Renal pelvis (tissue), 4 donors: ENCODE measurements around the gene ARID3A. TPM values are rescaled to one million over a fixed set of nuclear protein-coding genes. Genes with fewer than 3 reads are reported as not detected.
A peak's percentile ranks its signal among the peaks of the same experiment; 100 is the strongest.
"Not testable (repeated sequence)": the region's sequence is repeated elsewhere in the genome, so short reads cannot be mapped to it uniquely, and the experiment has no call there.

Experiments
- DNase-seq: peaks from one replicate; pipeline ENCODE4 v3.0.0-alpha.2; 2013
- polyA plus RNA-seq, 3 donors: library from polyadenylated mRNA; unstranded; fragments of 120-200 nt; gene quantifications; one replicate each; pipeline ENCODE4 v1.2.1, GENCODE V29; 2013; ENCODE audit not compliant: insufficient read length in 3 of 3

The ARID3A gene
- polyA plus RNA-seq, 3 donors, result 25.3 to 38.8 (median 31.6) TPM

DNA sequence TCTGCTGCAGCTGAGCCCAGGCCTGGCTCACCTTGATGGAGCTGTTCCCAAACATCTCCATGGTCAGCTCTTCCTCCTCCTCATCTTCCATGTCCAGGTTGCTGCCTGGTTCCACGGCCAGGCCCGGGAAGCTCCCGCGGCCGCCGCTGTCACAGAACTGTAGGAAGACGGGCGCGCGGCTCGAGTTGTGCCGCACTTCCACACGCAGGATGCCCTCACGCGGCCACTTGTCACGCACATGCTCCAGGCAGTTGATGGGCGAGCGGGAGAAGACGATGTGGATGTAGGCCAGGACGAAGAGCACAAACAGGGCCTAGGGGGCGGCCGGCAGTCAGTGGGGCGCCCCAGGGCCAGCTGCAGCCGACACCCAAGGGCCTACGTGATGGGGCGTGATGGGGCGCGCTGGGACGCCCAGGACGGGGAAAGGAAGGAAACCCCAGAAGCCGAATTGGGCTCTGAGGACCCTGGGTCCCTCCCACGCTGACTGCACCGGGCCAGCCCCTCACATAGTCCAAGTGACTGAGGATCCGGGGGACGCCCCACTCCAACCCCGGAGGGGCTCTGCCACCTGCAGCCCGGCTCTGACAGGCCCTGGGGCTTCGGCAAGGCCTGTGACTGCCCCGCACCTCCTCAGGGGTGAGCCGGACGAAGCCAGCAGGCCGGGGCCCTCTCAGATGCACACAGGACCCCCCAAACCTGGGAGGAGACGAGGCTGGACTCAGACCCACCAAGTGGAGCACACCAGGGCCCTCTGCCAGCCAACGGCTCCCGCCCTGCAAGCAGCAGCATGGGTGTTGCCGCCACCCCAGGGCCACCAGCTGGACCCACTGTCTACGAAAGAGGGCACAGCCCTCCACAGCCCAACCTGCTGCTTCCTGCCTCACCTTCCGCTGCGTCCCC, 88.6 kb downstream of the ARID3A start:
- DNase-seq, result no peak

DNA sequence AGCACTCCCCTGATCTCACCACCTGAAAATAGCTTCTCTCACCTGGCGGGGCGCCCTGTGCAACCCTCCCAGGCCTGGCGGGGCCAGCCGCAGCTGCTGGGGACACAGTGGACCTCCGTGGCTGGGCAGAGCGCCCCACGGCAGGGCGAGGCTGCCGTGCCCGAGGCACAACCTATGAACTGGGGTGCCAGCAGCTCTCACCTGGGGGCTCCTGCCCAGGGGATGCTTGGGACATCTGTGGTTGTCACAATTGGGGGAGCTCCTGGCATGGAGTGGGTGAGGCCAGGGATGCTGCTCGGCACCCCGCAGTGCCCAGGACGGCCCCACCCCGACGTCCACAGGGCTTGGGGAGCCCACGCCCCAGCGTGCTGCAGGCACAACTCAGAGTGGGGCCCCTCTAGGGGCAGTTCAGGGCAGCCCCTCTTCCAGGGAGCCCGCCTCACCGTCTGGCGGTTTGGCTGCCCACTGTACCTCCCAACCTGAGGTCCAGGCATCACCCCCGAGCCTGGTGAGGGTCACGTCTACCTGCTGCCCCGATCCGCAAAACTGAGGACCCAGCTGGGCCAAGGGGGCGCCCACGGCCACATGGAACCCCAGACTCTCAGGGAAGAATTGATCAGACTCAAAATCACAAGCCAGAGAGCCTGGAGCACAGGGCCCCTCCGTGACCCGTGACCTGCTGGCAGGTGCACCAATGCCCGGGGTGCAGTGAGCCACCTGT, 89.4 kb downstream of the ARID3A start:
- no peak for DNase-seq

- DNase-seq, result no peak
Observed at GRCh38 chr19:1015782-1016646, 90.2 kb downstream of the ARID3A start.

- no peak for DNase-seq
Observed at GRCh38 chr19:1016647-1017114, 90.8 kb downstream of the ARID3A start.

DNA sequence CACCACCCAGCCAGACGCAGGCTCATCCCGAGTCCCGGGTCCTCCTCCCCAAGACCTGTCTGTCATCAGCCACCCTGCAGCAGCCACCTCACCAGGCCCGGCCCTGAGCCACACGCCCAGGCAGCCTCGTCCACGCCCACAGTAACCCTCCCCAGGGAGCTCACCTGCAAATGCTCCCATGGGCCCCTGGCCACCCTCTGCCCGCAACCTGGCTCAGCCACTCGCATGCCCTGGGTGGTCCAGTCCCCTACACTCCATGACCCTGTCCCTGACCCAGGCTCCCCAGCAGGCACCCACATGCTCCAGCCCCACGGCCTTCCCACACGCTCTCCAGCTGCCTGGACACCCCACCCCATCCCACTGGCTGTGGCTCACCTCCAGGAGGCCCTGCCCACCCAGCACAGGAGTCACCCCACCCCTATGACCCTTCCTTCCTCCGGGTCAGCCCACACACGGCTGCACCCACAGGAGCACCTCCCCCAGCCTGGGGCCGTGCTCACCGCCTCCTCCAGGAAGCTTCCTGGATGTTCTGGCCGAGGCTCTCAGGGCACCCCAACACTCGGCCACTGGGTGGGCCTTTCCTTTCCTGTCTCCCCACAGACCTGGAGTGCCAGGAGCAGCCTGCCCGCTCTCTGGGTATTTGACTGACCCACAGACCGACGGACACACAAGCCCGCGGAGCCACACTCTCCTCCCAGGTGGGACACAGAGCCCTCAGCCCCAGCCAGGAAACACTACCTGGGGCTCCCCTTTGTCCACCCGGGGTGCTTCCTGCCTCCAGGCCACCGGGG, 91.5 kb downstream of the ARID3A start:
- no peak for DNase-seq

DNA sequence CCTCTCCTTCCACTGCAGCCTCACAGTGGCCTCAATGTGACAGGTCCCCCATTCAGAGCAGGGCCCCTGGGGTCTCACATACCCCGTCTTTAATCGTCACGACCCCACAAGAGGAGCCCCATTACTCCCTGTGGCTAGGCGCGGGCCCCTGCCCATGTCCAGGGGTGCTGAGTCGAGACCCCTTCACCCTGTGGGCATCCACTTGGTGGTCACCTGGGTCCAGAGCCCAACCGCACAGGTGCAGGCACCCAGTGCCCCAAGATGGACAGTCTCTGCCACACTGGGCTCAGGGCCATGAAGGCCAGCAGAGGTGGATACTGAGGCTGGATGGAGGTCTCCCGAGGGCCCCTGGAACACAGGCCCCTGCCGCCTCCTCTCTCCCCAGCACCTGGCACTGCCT, 92.1 kb downstream of the ARID3A start:
- DNase-seq, result no peak

DNA sequence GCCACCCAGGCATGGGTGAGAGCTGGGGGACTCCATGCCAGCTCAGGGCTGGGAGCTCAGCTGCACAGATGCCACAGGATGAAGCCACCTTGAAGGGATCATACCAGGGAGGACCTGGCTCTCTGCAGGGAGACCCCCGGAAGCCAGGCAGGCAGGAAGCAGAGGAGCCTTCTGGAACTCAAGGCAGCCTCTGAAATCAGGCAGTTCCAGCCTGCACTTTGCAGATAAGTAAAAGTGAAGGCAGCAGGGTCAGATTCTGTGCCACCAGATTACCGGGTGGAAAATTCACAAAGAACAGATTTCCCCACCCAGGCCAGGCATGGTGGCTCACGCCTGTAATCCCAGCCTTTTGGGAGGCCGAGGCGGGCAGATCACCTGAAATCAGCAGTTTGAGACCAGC, 92.6 kb downstream of the ARID3A start:
- DNase-seq, result no peak

GRCh38 chr19:1018932-1019615, 93.2 kb downstream of the ARID3A start:
- no peak for DNase-seq

GRCh38 chr19:1019616-1019961, 93.8 kb downstream of the ARID3A start:
- no peak for DNase-seq

GRCh38 chr19:1019980-1020867, 94.4 kb downstream of the ARID3A start:
- DNase-seq, result no peak

DNA sequence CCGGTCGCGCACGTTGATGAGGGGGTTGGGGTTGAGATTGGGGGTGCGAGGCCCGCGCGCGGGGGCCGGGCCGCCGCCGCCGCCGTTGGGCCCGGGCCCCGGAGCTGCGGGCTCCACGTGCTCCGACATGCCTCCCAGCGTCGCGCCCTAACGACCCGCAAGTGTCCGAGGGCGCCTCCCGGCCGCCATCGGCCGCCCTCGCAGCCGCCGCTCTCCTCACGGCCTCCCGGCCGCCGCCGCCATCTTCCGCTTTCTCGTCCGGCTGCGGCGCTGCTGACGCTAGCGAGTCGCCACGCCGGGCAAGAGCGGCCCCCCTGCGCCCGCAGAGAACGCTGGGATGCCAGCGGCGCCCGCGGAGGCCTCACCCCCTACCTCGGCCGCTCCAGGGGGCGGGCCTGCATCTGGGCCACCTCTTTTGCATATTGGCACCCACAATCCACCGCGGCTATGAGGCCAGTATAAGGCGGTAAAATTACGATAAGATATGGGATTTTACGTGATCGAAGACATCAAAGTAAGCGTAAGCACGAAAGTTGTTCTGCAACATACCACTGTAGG, 95.1 kb downstream of the ARID3A start, which contains the start of gene TMEM259:
TMEM259 (minus strand) TSS at position 256 of the 558 bp plus-strand sequence; CDS start at position 129, 127 bp downstream.
- peak; percentile 97 for DNase-seq

- not testable (repeated sequence) for DNase-seq
Observed at GRCh38 chr19:1023883-1024188, 98.0 kb downstream of the ARID3A start.

DNA sequence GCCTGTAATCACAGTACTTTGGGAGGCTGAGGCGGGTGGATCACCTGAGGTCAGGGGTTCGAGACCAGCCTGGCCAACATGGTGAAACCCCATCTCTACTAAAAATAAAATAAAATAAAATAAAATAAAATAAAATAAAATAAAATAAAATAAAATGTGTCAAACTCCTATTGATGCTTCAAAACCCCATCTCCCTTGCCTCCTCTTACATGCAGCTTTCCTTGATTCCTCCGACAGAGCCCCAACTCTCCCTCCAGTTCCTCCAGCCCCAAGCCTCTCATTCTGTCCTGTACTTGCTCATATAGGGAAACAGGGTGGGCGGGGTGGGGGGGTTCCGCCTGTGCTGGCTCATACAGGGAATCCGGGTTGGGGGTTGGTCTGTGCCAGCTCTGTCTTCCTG, 99.2 kb downstream of the ARID3A start:
- not testable (repeated sequence) for DNase-seq

Other genes with a start within 250 kb of the ARID3A start
- gene FSTL3, start 249.6 kb upstream of the ARID3A start, polyA plus RNA-seq, result 10 to 100 TPM; 21.7 to 24.4 (median 23.3) TPM
- under 1 TPM in 2 of 3 donors, not detected in 1; 0.33 to 0.51 TPM for gene PRSS57, start 230.6 kb upstream of the ARID3A start, polyA plus RNA-seq
- gene PALM, start 217.1 kb upstream of the ARID3A start, polyA plus RNA-seq, result 100 to 1,000 TPM in 2 of 3 donors, 10 to 100 TPM in 1; 89.8 to 119 (median 113) TPM
- gene MISP, start 174.9 kb upstream of the ARID3A start, polyA plus RNA-seq, result 10 to 100 TPM in 1 of 3 donors, 1 to 10 TPM in 2; 7.1 to 11.2 (median 7.5) TPM
- gene PTBP1, start 128.6 kb upstream of the ARID3A start, polyA plus RNA-seq, result 100 to 1,000 TPM; 400 to 450 (median 417) TPM
- 10 to 100 TPM; 11.2 to 25.9 (median 17.1) TPM for gene PLPPR3, start 104.1 kb upstream of the ARID3A start, polyA plus RNA-seq
- 1 to 10 TPM; 1.0 to 3.4 (median 2.2) TPM for gene AZU1, start 98.2 kb upstream of the ARID3A start, polyA plus RNA-seq
- gene PRTN3, start 85.0 kb upstream of the ARID3A start, polyA plus RNA-seq, result 1 to 10 TPM; 1.2 to 2.0 (median 1.4) TPM
- under 1 TPM; 0.25 to 0.51 (median 0.46) TPM for gene ELANE, start 73.7 kb upstream of the ARID3A start, polyA plus RNA-seq
- 1 to 10 TPM; 3.9 to 4.4 (median 4.2) TPM for gene CFD, start 66.4 kb upstream of the ARID3A start, polyA plus RNA-seq
- gene MED16, start 32.8 kb upstream of the ARID3A start, polyA plus RNA-seq, result 10 to 100 TPM; 60.6 to 71.4 (median 63.5) TPM
- not detected for gene RNU6-9, start 32.6 kb upstream of the ARID3A start, polyA plus RNA-seq
- gene R3HDM4, start 12.8 kb upstream of the ARID3A start, polyA plus RNA-seq, result 10 to 100 TPM; 43.1 to 58.3 (median 51.9) TPM
- gene KISS1R, start 8.7 kb upstream of the ARID3A start, polyA plus RNA-seq, result 1 to 10 TPM in 1 of 3 donors, under 1 TPM in 2; 0.94 to 1.3 (median 0.98) TPM
- gene WDR18, start 58.3 kb downstream of the ARID3A start, polyA plus RNA-seq, result 10 to 100 TPM; 48.4 to 63.9 (median 61.6) TPM
- 1 to 10 TPM in 1 of 3 donors, under 1 TPM in 2; 0.87 to 1.1 (median 0.91) TPM for gene GRIN3B, start 74.4 kb downstream of the ARID3A start, polyA plus RNA-seq
- 100 to 1,000 TPM; 126 to 135 (median 134) TPM for gene TMEM259, start 95.1 kb downstream of the ARID3A start, polyA plus RNA-seq
- gene RNU6-2, start 95.5 kb downstream of the ARID3A start, polyA plus RNA-seq, result not detected
- gene CNN2, start 100.6 kb downstream of the ARID3A start, polyA plus RNA-seq, result 100 to 1,000 TPM; 171 to 183 (median 174) TPM
- 10 to 100 TPM in 1 of 3 donors, 1 to 10 TPM in 2; 8.9 to 11.6 (median 9.6) TPM for gene ABCA7, start 114.1 kb downstream of the ARID3A start, polyA plus RNA-seq
- gene ARHGAP45, start 141.1 kb downstream of the ARID3A start, polyA plus RNA-seq, result 10 to 100 TPM in 2 of 3 donors, 1 to 10 TPM in 1; 10.0 to 14.9 (median 14.8) TPM
- 100 to 1,000 TPM; 162 to 168 (median 165) TPM for gene POLR2E, start 169.3 kb downstream of the ARID3A start, polyA plus RNA-seq
- 100 to 1,000 TPM; 246 to 301 (median 294) TPM for gene GPX4, start 178.0 kb downstream of the ARID3A start, polyA plus RNA-seq
- 10 to 100 TPM; 18.1 to 22.1 (median 20.2) TPM for gene SBNO2, start 248.2 kb downstream of the ARID3A start, polyA plus RNA-seq